SK-N-SH (cell line): ENCODE data around the gene WDFY2. TPM values are rescaled to one million over a fixed set of nuclear protein-coding genes. Genes with fewer than 3 reads are reported as not detected.

Experiments
- CTCF ChIA-PET: fragments of 300-600, 350-600 bp; formaldehyde crosslinking; extraction: SDS; loops from one replicate; lab custom pipeline; 2021; lab: Yijun Ruan, JAX
- POLR2A ChIA-PET: fragments of 350-600 bp; sonication (Branson Sonifier 250); formaldehyde crosslinking; extraction: SDS; loops from one replicate; lab custom pipeline; 2020; ENCODE audit warnings: antibody characterized with exemption, inconsistent platforms; lab: Yijun Ruan, JAX
- DNase-seq: peaks from one replicate; pipeline ENCODE4 v3.0.0; 2012
- H2AFZ ChIP-seq: fragments of 200-600 bp; sonication (generic); 2 replicates; pipeline ENCODE4 v1.8.1; 2016; ENCODE audit warnings: antibody characterized with exemption, mild to moderate bottlenecking, low read depth
- H3F3A ChIP-seq: fragments of 200-600 bp; sonication (generic); replicated peaks from 2 replicates; pipeline ENCODE3; 2016; ENCODE audit warnings: antibody characterized with exemption, mild to moderate bottlenecking; ENCODE audit not compliant: insufficient read depth
- H3K27ac ChIP-seq, 2 experiments: fragments of 200-500 bp in 1 of 2; fragments of 200-600 bp in 1 of 2; sonication (Bioruptor generic) in 1 of 2; sonication (generic), shearing (Covaris generic) in 1 of 2; 2 replicates each; pipeline versions ENCODE4 v1.5.1 to v1.6.1; 2014 to 2016; ENCODE audit warnings: low read depth in 2 of 2, inconsistent platforms in 1 of 2, low read length in 1 of 2, mild to moderate bottlenecking in 1 of 2, mixed read lengths in 1 of 2
- H3K27me3 ChIP-seq: fragments of 200-600 bp; sonication (generic), shearing (Covaris generic); 2 replicates; pipeline ENCODE4 v1.6.1; 2016; ENCODE audit warnings: mixed run types; ENCODE audit not compliant: insufficient read depth
- H3K36me3 ChIP-seq, 2 experiments: fragments of 200-500 bp in 1 of 2; fragments of 200-600 bp in 1 of 2; sonication (Bioruptor generic) in 1 of 2; sonication (generic) in 1 of 2; replicated peaks in 1 of 2; 2 replicates each; pipeline versions ENCODE3 to v1.5.1; 2014 to 2016; ENCODE audit warnings: low read length in 1 of 2, mild to moderate bottlenecking in 1 of 2; ENCODE audit not compliant: insufficient read depth in 2 of 2, control insufficient read depth in 1 of 2
- H3K4me1 ChIP-seq, 2 experiments: fragments of 200-500 bp in 1 of 2; fragments of 200-600 bp in 1 of 2; sonication (Bioruptor generic) in 1 of 2; sonication (generic), shearing (Covaris generic) in 1 of 2; 2 replicates each; pipeline versions ENCODE4 v1.5.1 to v1.6.1; 2014 to 2016; ENCODE audit warnings: low read depth in 1 of 2, low read length in 1 of 2, mixed run types in 1 of 2; ENCODE audit not compliant: insufficient read depth in 2 of 2, control insufficient read depth in 1 of 2
- H3K4me2 ChIP-seq: fragments of 200-600 bp; sonication (generic), shearing (Covaris generic); 2 replicates; pipeline ENCODE4 v1.6.1; 2017; ENCODE audit warnings: mixed run types
- H3K4me3 ChIP-seq, 2 experiments: fragments of 200-500 bp in 1 of 2; fragments of 200-600 bp in 1 of 2; sonication (Bioruptor generic) in 1 of 2; sonication (generic), shearing (Covaris generic) in 1 of 2; 2 replicates each; pipeline versions ENCODE4 v1.5.1 to v1.8.1; 2014 to 2016; ENCODE audit warnings: low read depth in 2 of 2, inconsistent platforms in 1 of 2, low read length in 1 of 2, mild to moderate bottlenecking in 1 of 2, mixed read lengths in 1 of 2, moderate library complexity in 1 of 2
- H3K79me2 ChIP-seq: fragments of 200-600 bp; sonication (generic); 2 replicates; pipeline ENCODE4 v1.8.1; 2017; ENCODE audit warnings: mild to moderate bottlenecking; ENCODE audit not compliant: insufficient read depth
- H3K9ac ChIP-seq: fragments of 200-600 bp; sonication (generic); 2 replicates; pipeline ENCODE4 v1.6.1; 2017; ENCODE audit warnings: mixed run types
- H3K9me2 ChIP-seq: fragments of 200-600 bp; sonication (generic); 2 replicates; pipeline ENCODE4 v1.6.1; 2017; ENCODE audit warnings: mixed run types
- H3K9me3 ChIP-seq: fragments of 200-600 bp; sonication (generic); 2 replicates; pipeline ENCODE4 v1.6.1; 2017; ENCODE audit warnings: mixed run types, mild to moderate bottlenecking, moderate library complexity
- H4K20me1 ChIP-seq: fragments of 200-600 bp; sonication (generic); 2 replicates; pipeline ENCODE4 v1.6.1; 2017; ENCODE audit warnings: mild to moderate bottlenecking, mixed run types; ENCODE audit not compliant: insufficient read depth
- EZH2phosphoT487 ChIP-seq: fragments of 200-600 bp; sonication (generic); IDR thresholded peaks from 2 replicates; pipeline ENCODE4 v1.6.1; 2017; ENCODE audit warnings: low read depth, mixed run types, mild to moderate bottlenecking, antibody characterized with exemption, moderate library complexity, borderline replicate concordance
- FOSL2 ChIP-seq: IDR thresholded peaks from 2 replicates; pipeline ENCODE4 v1.4.0; 2012; ENCODE audit warnings: low read depth, mild to moderate bottlenecking, moderate library complexity, borderline replicate concordance
- FOXJ3 ChIP-seq: sonication (generic); formaldehyde crosslinking; IDR thresholded peaks from 2 replicates; pipeline ENCODE4 v1.5.1; 2020; ENCODE audit warnings: mild to moderate bottlenecking, missing genetic modification reagents
- FOXM1 ChIP-seq: IDR thresholded peaks from 2 replicates; pipeline ENCODE4 v1.4.0; 2012; ENCODE audit warnings: low read depth, mild to moderate bottlenecking
- GABPA ChIP-seq: IDR thresholded peaks from 2 replicates; pipeline ENCODE4 v1.4.0; 2012; ENCODE audit warnings: low read depth, mild to moderate bottlenecking
- GATA2 ChIP-seq: sonication (generic); formaldehyde crosslinking; IDR thresholded peaks from 2 replicates; pipeline ENCODE4 v1.5.0; 2020; ENCODE audit warnings: mild to moderate bottlenecking, missing genetic modification reagents
- NRF1 ChIP-seq: IDR thresholded peaks from 2 replicates; pipeline ENCODE4 v1.6.1; 2012; ENCODE audit warnings: low read depth, mild to moderate bottlenecking, low read length
- RCOR1 ChIP-seq: fragments of 150-350 bp; IDR thresholded peaks from 2 replicates; pipeline ENCODE4 v1.6.1; 2017; ENCODE audit warnings: antibody characterized with exemption, low read length
- SIN3A ChIP-seq: IDR thresholded peaks from 2 replicates; pipeline ENCODE4 v1.6.1; 2012; ENCODE audit warnings: low read depth, mild to moderate bottlenecking, low read length, moderate library complexity, borderline replicate concordance
- TEAD4 ChIP-seq: IDR thresholded peaks from 2 replicates; pipeline ENCODE4 v1.4.0; 2012; ENCODE audit warnings: mild to moderate bottlenecking, borderline replicate concordance; ENCODE audit not compliant: insufficient read depth
- USF2 ChIP-seq: fragments of 150-350 bp; IDR thresholded peaks from 2 replicates; pipeline ENCODE4 v1.6.1; 2017; ENCODE audit warnings: antibody characterized with exemption, low read length, low read depth, borderline replicate concordance
- YY1 ChIP-seq: IDR thresholded peaks from 2 replicates; pipeline ENCODE4 v1.4.0; 2012; ENCODE audit warnings: low read depth, mild to moderate bottlenecking
- WGBS: methylation state at CpG from one replicate; pipeline ENCODE4 v1.1.6; 2017; ENCODE audit warnings: low lambda C conversion rate; 5-methylcytosine and 5-hydroxymethylcytosine counted together
- polyA plus RNA-seq, 3 experiments: library from polyadenylated mRNA; depleted of rRNA; stranded (reverse); fragments of >200 nt; gene quantifications; 2 replicates each; pipeline ENCODE4 v1.2.3, GENCODE V29; 2012
- TF ChIP-seq, protein P1 (sequence below): IDR thresholded peaks from 2 replicates; pipeline ENCODE4; 2012
- TF ChIP-seq, protein P2 (sequence below): IDR thresholded peaks from 2 replicates; pipeline ENCODE4 v1.4.0; 2012; ENCODE audit warnings: low read depth

WDFY2 gene
- polyA plus RNA-seq, 1 of the 3 experiments (the other 2 are of a cell fraction) = 4.1 TPM

- CTCF ChIA-PET = interaction anchor here (0.8 to 2.2 kb wide), 3 partner anchors 15 to 519 kb away, joined by 3 to 6 read pairs (median 3); no protein-coding TSS in a partner anchor
- POLR2A ChIA-PET = no interaction called here
- H3K27ac ChIP-seq = peak overlapping the region in 1 of 2 experiments; percentile 33; a peak in 1 of 4 replicates
- no peak overlapping the region for H3K4me2 ChIP-seq
- H3K9ac ChIP-seq = no peak overlapping the region
- no peak for DNase-seq
- no peak overlapping the region for H3K4me3 ChIP-seq
- no peaks in the 10 kb centered on the region for H3K9me2 ChIP-seq
- no peaks in the 10 kb centered on the region for H4K20me1 ChIP-seq
- no peaks in the 10 kb centered on the region for H3K9me3 ChIP-seq
- peaks cover 29 to 42% of the 10 kb centered on the region in 2 experiments for H3K36me3 ChIP-seq
- peaks cover 10% of the 10 kb centered on the region for H3F3A ChIP-seq
- 89% methylated on average over 2 of the region's 2 CpGs for WGBS
- no peak for TF ChIP-seq FOXM1
- TF ChIP-seq, protein P1, sequence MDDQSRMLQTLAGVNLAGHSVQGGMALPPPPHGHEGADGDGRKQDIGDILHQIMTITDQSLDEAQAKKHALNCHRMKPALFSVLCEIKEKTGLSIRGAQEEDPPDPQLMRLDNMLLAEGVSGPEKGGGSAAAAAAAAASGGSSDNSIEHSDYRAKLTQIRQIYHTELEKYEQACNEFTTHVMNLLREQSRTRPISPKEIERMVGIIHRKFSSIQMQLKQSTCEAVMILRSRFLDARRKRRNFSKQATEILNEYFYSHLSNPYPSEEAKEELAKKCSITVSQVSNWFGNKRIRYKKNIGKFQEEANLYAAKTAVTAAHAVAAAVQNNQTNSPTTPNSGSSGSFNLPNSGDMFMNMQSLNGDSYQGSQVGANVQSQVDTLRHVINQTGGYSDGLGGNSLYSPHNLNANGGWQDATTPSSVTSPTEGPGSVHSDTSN = no peak
- TF ChIP-seq RCOR1 = no peak
- TF ChIP-seq GABPA = no peak
- TF ChIP-seq FOXJ3 (CRISPR knock-in tag) = no peak
- no peak for TF ChIP-seq EZH2phosphoT487
- no peak for TF ChIP-seq YY1
- TF ChIP-seq TEAD4 = no peak
- TF ChIP-seq, all 33 proteins: peak for 0
- Histone ChIP-seq H3K79me2 (no peaks in the 10 kb centered on the region), H3K4me1 (peaks cover 4 to 10% of the 10 kb centered on the region in 2 experiments; a peak in 3 of 4 replicates), H3K27me3 (no peaks in the 10 kb centered on the region), H2AFZ (no peak overlapping the region)
Measured at GRCh38 chr13:51763486-51763885, 179.2 kb downstream of the WDFY2 start.

- no peak overlapping the region for H3K9ac ChIP-seq
- H2AFZ ChIP-seq = no peak overlapping the region
- peaks cover 25 to 38% of the 10 kb centered on the region in 2 experiments for H3K36me3 ChIP-seq
- no peaks in the 10 kb centered on the region for H3K27me3 ChIP-seq
- H3K4me1 ChIP-seq = peaks cover 7 to 10% of the 10 kb centered on the region in 2 experiments; a peak in 3 of 4 replicates
- peak overlapping the region in 1 of 2 experiments; percentile 33 for H3K27ac ChIP-seq
- H3K79me2 ChIP-seq = no peaks in the 10 kb centered on the region
- H3F3A ChIP-seq = peaks cover 10% of the 10 kb centered on the region
- TF ChIP-seq, protein P2, sequence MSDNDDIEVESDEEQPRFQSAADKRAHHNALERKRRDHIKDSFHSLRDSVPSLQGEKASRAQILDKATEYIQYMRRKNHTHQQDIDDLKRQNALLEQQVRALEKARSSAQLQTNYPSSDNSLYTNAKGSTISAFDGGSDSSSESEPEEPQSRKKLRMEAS = no peak
- no peak for TF ChIP-seq SIN3A
- no peak for TF ChIP-seq USF2
- TF ChIP-seq NRF1 = no peak
- TF ChIP-seq, protein P1 = no peak
- TF ChIP-seq FOSL2 = peak; percentile 19; the same call in 1 of the 2 replicates
- TF ChIP-seq GATA2 = no peak
- DNase-seq = no peak
- H3K4me3 ChIP-seq = no peak overlapping the region
- peak overlapping the region; percentile 35; the same call in 1 of the 2 replicates for H3K4me2 ChIP-seq
- no peaks in the 10 kb centered on the region for H3K9me3 ChIP-seq
- no peaks in the 10 kb centered on the region for H4K20me1 ChIP-seq
- no peaks in the 10 kb centered on the region for H3K9me2 ChIP-seq
- POLR2A ChIA-PET = no interaction called here
- CTCF ChIA-PET = interaction anchor here (2.2 kb wide), 1 partner anchor 33 kb away, joined by 6 read pairs; no protein-coding TSS in a partner anchor
- 79% methylated on average over 7 of the region's 12 CpGs for WGBS
Measured at GRCh38 chr13:51764184-51765141, 180.2 kb downstream of the WDFY2 start.
